ENCODE data around the gene CAPN9.

- TF ChIP-seq CTCF (IDR thresholded peaks at IDR 0.05) = no peak
- TF ChIP-seq POLR2A (IDR thresholded peaks at IDR 0.05) = no peak
These were observed 84.6 kb downstream of the CAPN9 start for GRCh38 chr1:230831771-230832170.

All from thyroid gland (tissue), 4 donors.